GM12875 (cell line): ENCODE data around the gene CDIP1.

Source experiments
- H3K4me3 ChIP-seq: one replicate; pipeline ENCODE4 v1.5.1; 2011; ENCODE audit warnings: low read depth, low read length, control low read depth
- CTCF ChIP-seq: IDR thresholded peaks from 2 replicates; pipeline ENCODE4 v1.5.1; 2011; ENCODE audit warnings: low read depth, mild to moderate bottlenecking, control low read depth, inconsistent platforms, low read length, moderate library complexity, borderline replicate concordance; ENCODE audit not compliant: insufficient read depth

CDIP1 gene

GRCh38 chr16:4520913-4521312, 17.7 kb downstream of the CDIP1 start:
- no peak for TF ChIP-seq CTCF
- H3K4me3 ChIP-seq = no peak overlapping the region

GRCh38 chr16:4519274-4520058, 19.1 kb downstream of the CDIP1 start:
- TF ChIP-seq CTCF = no peak
- H3K4me3 ChIP-seq = no peak overlapping the region

- peak; percentile 60 for TF ChIP-seq CTCF
- no peak overlapping the region for H3K4me3 ChIP-seq
Observed at GRCh38 chr16:4517812-4518680, 20.5 kb downstream of the CDIP1 start.

GRCh38 chr16:4515611-4516233, 22.9 kb downstream of the CDIP1 start:
- H3K4me3 ChIP-seq = no peak overlapping the region
- no peak for TF ChIP-seq CTCF

- TF ChIP-seq CTCF = no peak
- no peak overlapping the region for H3K4me3 ChIP-seq
Observed at GRCh38 chr16:4514606-4515005, 24.0 kb downstream of the CDIP1 start.

- H3K4me3 ChIP-seq = no peak overlapping the region
- no peak for TF ChIP-seq CTCF
Observed at GRCh38 chr16:4513881-4514280, 24.7 kb downstream of the CDIP1 start.
